ENCODE results near the gene CA10.

GRCh38 chr17:51702963-51703360, 455.6 kb downstream of the CA10 start:
- TF ChIP-seq TAF1 (IDR thresholded peaks at IDR 0.05; ENCODE audit: borderline replicate concordance, insufficient read depth, low read length) (no peak), POLR2AphosphoS5 (IDR thresholded peaks at IDR 0.05; ENCODE audit: low read depth, low read length) (no peak)

All from PFSK-1 (cell line).